ENCODE measurements around the gene WRAP73.

The WRAP73 gene

GRCh38 chr1:3611170-3612019 lies 38.5 kb downstream of the WRAP73 start, which contains the start of gene MEGF6:
Gene MEGF6 (minus strand): TSS chr1:3611508. CDS start chr1:3611268, 240 bp downstream.
- peak; percentile 78 for DNase-seq (ENCODE audit: low spot score)

- no peak for DNase-seq (ENCODE audit: low spot score)
Measured at GRCh38 chr1:3610527-3611169, 39.3 kb downstream of the WRAP73 start.

GRCh38 chr1:3609769-3610526 lies 40.0 kb downstream of the WRAP73 start:
- DNase-seq (ENCODE audit: low spot score), result no peak

- no peak for DNase-seq (ENCODE audit: low spot score)
Measured at GRCh38 chr1:3609016-3609768, 40.7 kb downstream of the WRAP73 start.

GRCh38 chr1:3608154-3608553 lies 41.7 kb downstream of the WRAP73 start:
- DNase-seq (ENCODE audit: low spot score), result no peak

- no peak for DNase-seq (ENCODE audit: low spot score)
Measured at GRCh38 chr1:3607703-3608065, 42.2 kb downstream of the WRAP73 start.

- no peak for DNase-seq (ENCODE audit: low spot score)
Measured at GRCh38 chr1:3606779-3607702, 42.9 kb downstream of the WRAP73 start.

GRCh38 chr1:3604997-3605823 lies 44.7 kb downstream of the WRAP73 start:
- no peak for DNase-seq (ENCODE audit: low spot score)

GRCh38 chr1:3604468-3604974 lies 45.4 kb downstream of the WRAP73 start:
- no peak for DNase-seq (ENCODE audit: low spot score)

GRCh38 chr1:3603571-3604467 lies 46.1 kb downstream of the WRAP73 start:
- DNase-seq (ENCODE audit: low spot score), result no peak

- no peak for DNase-seq (ENCODE audit: low spot score)
Measured at GRCh38 chr1:3603156-3603555, 46.7 kb downstream of the WRAP73 start.

- no peak for DNase-seq (ENCODE audit: low spot score)
Measured at GRCh38 chr1:3602375-3602774, 47.5 kb downstream of the WRAP73 start.

GRCh38 chr1:3601743-3602142 lies 48.2 kb downstream of the WRAP73 start:
- DNase-seq (ENCODE audit: low spot score), result no peak

- no peak for DNase-seq (ENCODE audit: low spot score)
Measured at GRCh38 chr1:3600354-3600753, 49.5 kb downstream of the WRAP73 start.

GRCh38 chr1:3599816-3600215 lies 50.1 kb downstream of the WRAP73 start:
- DNase-seq (ENCODE audit: low spot score), result no peak

- no peak for DNase-seq (ENCODE audit: low spot score)
Measured at GRCh38 chr1:3599286-3599811, 50.6 kb downstream of the WRAP73 start.

GRCh38 chr1:3598522-3599285 lies 51.2 kb downstream of the WRAP73 start:
- no peak for DNase-seq (ENCODE audit: low spot score)

- peak; percentile 62 for DNase-seq (ENCODE audit: low spot score)
Measured at GRCh38 chr1:3598051-3598491, 51.8 kb downstream of the WRAP73 start.

Measured in AG08396 (cell line).